ENCODE data around the gene CAMTA1.

Gene CAMTA1

DNA sequence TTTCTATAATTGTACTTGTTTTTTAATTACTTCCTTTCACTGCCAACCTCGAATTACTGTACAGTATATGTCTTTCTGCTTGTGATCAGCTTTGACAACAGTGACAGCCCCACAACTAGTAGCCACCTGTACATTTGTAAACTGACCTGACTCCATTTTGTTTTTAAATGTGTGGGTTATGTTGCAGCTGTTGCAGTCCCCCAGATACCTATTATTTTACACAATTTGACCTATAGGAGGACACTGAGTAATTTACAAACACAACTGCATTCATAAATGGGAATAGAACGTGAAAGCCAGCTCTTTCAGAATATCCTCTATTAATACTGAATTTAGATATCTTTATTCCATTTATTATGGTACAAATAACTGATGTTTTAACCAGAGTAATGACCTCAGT lies 983.3 kb downstream of the CAMTA1 start:
- no peak for TF ChIP-seq CTCF (IDR thresholded peaks at IDR 0.05; ENCODE audit: insufficient read depth, low read depth, low read length, missing control alignments)
- no peak overlapping the region for H3K4me3 ChIP-seq (ENCODE audit: low read length)
- DNase-seq (ENCODE audit: low read depth), result no peak

DNA sequence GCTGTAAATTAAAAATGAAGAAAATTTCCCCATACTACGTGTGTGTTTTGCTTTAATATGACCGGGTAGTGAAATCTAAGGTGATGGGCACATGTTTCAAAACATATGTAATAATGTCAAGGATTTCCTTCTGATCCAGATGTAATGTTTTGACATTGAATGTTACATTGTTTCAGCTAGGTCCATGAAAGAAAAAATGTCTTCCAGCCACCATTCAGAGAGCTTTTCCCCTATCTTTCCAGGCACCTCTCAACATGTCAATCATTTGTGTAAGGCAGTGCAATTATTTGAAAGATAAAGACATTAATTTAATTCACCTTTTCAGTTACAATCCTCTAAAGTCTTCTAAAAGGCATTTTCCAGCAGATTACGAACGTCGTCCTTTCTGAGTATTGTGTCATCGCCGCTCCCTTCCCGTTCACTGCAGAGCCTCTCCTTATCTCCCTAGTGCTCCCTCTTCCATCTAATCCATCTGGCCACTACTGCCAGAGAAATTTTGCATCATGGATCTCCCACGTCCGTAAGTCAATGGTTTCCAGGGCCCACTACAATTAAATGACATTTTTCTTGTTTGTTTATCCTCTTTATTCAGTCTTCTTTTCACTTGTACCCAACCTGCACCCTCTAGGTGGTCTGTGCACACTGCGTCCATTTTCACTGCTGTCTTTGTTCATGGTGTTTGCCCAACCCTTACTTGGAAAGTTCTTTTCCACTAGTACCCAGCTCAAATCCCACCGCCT lies 984.6 kb downstream of the CAMTA1 start:
- no peak for DNase-seq (ENCODE audit: low read depth)
- H3K4me3 ChIP-seq (ENCODE audit: low read length), result no peak overlapping the region
- TF ChIP-seq CTCF (IDR thresholded peaks at IDR 0.05; ENCODE audit: insufficient read depth, low read depth, low read length, missing control alignments), result no peak

DNA sequence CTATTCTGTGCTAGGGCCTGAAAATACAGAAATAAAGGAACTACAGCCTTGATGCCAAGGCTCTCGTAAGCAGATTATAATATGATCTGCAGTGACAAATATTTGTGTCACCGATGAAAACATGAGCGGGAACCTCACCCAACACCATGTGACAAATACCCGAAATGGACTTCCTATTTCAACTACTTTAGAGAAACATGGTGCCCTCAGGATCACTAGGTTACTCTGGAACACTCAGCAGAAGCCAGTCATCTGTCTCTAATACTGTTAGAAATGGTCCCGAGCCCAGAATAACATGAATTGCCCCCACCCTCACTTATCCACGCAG lies 985.4 kb downstream of the CAMTA1 start:
- no peak for TF ChIP-seq CTCF (IDR thresholded peaks at IDR 0.05; ENCODE audit: insufficient read depth, low read depth, low read length, missing control alignments)
- DNase-seq (ENCODE audit: low read depth), result peak; percentile 27
- H3K4me3 ChIP-seq (ENCODE audit: low read length), result peak overlapping the region; percentile 84

DNA sequence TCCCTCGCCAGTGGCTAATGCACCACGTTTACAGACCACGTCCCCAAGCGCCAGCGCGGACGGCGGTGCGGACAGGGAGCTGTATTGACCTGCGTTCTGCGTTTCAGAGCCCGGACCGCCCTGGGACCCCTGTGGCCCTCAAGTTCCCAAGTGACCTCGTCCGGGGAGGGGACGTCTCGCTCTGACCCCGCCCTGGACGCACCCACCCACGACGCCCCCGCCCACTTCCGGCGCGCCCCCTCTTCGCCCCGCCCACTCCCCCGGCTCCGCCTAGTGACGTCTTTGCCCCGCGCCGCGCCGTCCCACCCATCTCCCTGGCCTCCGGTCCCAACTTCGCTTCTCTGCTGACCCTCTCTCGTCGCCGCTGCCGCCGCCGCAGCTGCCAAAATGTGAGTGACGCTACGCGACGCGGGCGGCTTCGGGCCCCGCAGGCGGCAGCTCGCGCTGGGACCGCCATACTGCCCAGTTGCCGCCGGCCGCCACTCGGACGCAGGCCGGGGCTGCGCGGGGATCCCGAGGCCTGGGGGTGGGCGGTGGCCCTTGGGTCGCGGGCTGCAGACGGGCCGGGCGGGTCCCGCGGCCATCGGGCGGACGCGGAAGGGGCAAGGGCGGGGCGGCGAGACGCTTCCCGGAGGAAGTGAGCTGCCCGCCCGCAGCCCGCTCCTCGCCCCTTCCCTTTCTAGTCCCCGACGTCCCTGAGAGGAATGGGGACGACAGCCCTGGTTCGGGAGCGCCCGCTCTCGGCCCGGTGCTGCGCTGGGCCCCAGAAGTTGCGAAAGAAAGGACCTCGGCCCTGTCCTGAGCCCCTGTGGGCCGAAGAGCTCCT lies 986.0 kb downstream of the CAMTA1 start, which contains the start of gene VAMP3:
Gene VAMP3 (plus strand): TSS at position 300 of the 826 bp plus-strand sequence. CDS start 88 bp downstream, at position 388.
- H3K4me3 ChIP-seq (ENCODE audit: low read length), result peak within 1 kb of the TSS; percentile 84
- TF ChIP-seq CTCF (IDR thresholded peaks at IDR 0.05; ENCODE audit: insufficient read depth, low read depth, low read length, missing control alignments), result no peak
- peak; percentile 84 for DNase-seq (ENCODE audit: low read depth)

DNA sequence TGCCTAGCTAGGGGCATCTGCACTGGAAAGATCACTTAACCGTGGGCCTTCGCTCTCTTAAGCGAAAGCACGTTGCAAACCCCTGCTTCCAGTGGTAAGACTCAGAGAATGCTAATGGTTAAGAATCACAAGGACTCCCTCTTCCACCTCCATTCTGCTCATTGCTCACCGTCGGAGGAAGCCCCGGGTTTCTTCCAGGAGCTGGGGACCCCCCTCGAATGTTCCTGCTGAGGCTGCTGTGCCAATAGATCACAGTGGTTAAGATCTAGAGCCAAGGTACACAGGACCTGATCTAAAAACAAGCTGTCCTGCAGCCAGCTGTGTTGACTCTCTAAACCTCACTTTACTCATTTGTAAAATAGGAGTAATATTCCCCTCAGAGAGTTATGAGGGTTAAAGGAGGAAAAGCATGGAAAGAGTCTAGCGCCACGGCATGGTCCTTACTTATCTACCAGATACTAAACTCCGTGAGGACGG lies 986.6 kb downstream of the CAMTA1 start:
- DNase-seq (ENCODE audit: low read depth), result peak; percentile 16
- TF ChIP-seq CTCF (IDR thresholded peaks at IDR 0.05; ENCODE audit: insufficient read depth, low read depth, low read length, missing control alignments), result no peak
- H3K4me3 ChIP-seq (ENCODE audit: low read length), result peak overlapping the region; percentile 84

DNA sequence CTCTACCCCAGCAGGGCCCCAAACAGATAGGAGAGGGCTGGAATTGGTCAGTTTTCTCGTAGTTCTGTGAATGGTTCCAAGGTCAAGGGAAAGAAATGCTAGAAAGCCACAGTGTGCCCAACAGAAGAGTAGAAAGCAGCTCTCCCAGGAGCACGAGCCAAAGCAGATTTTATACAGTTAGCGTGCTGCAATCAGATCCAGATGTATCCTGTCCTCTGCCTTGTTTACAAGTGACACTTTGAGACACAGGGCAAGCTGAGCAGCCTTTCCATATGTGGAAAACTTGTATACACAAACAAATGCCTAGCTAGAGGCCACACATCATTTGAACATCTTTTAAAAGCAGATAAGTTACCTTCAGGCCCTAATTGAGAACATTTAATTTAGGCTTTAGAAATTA lies 992.3 kb downstream of the CAMTA1 start:
- no peak for DNase-seq (ENCODE audit: low read depth)
- no peak overlapping the region for H3K4me3 ChIP-seq (ENCODE audit: low read length)
- no peak for TF ChIP-seq CTCF (IDR thresholded peaks at IDR 0.05; ENCODE audit: insufficient read depth, low read depth, low read length, missing control alignments)

All from epithelial cell of esophagus (primary cell).